Kidney tubule cell (primary cell): ENCODE measurements around the gene PLEKHA5.

Experiments
- DNase-seq: peaks from one replicate; pipeline ENCODE4 v3.0.0-alpha.2; 2018; ENCODE audit warnings: low spot score

PLEKHA5 gene

GRCh38 chr12:19234171-19234704 is 104.7 kb downstream of the PLEKHA5 start:
- no peak for DNase-seq

GRCh38 chr12:19234981-19235871 is 105.7 kb downstream of the PLEKHA5 start:
- peak; percentile 22 for DNase-seq

DNA sequence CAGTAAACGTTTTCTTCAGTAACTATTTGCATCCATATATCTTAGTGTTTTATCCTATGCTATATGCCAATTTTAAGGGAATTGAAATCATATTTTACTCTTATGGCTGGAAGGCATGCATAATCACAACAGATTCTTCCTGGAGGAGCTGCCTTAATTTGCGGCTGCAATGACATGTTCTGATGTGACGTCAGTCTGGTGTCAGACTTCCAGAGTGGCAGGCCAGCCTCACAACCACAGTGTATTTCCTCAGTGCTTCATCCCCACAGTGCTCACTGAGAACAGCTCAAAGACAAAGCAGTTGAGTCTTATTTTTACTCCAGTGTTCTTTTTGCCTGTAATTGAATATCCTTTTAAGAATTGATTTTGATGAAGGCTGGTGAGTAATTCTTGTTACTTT is 107.1 kb downstream of the PLEKHA5 start:
- peak; percentile 48 for DNase-seq

- DNase-seq = no peak
These were observed 109.0 kb downstream of the PLEKHA5 start for GRCh38 chr12:19238540-19238939.

DNA sequence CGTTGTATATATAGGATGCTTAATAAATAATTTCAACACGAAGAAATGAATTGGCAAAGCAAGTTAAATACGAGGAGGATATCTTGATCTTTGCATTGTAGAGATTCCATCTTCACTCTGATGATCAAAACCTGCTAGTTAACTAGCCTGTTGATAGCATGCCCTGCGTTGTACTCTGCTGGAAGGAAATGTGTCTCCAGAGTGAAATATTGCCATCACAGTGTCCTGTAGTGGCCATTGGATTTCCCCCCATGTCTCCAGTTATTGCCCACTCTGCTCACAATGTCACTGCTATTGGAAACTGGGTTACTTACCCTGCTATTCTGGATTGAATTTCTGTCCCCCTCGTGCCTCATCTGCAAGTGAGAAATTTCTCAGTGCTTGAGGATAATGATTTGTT is 109.6 kb downstream of the PLEKHA5 start:
- DNase-seq = no peak

DNA sequence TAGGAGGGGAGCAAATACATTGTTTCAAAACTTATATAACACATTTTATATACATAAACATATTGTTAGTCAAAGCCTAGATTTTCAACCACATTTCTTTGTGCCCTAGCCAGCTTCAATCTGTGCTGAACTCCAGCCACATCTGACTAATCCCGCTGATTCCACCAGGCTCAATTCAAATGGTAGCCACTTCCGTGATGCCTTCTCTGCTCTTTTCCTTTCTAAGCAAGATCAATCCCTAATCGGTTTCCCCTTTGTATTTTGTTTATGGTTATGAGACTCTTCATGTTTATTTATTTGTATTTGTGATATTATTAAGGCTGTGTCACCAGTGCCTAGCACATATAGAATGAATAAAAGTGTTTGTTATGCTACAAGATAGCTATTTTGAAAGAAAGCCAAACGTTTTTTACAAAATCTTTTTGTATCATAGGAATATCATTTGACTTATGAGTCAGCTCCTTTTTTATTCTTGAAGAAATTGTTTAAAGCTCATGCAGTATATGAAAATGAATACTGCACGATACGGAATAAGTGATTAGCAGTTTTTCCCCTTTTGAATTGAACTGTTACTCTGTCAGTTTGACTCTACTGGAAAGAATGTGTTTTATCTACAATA is 110.2 kb downstream of the PLEKHA5 start:
- no peak for DNase-seq

GRCh38 chr12:19242581-19242980 is 113.0 kb downstream of the PLEKHA5 start:
- no peak for DNase-seq

DNA sequence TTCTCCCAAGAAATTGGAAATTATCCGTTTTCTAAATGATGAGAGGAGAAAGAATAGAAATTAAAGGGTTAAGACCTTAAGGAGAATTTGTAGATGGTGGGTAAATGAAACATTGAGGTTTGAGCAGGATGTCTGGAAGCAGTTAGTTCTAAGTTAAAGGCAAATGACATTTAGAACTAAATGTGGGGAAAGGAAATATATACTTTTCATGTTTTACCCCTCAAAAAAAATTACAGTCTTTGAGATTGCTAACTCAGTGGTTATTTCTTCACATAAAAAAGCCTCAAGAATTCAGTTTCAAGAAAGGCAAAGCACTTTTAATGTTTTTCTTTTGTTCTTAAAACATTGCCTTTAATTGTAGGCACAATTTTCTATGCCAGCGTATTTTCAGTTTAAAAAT is 114.0 kb downstream of the PLEKHA5 start:
- DNase-seq = no peak

- DNase-seq = no peak
These were observed 114.8 kb downstream of the PLEKHA5 start for GRCh38 chr12:19244312-19244711.

- no peak for DNase-seq
These were observed 115.6 kb downstream of the PLEKHA5 start for GRCh38 chr12:19245106-19245505.

GRCh38 chr12:19245666-19246065 is 116.1 kb downstream of the PLEKHA5 start:
- DNase-seq = no peak

GRCh38 chr12:19246933-19247332 is 117.4 kb downstream of the PLEKHA5 start:
- DNase-seq = no peak

DNA sequence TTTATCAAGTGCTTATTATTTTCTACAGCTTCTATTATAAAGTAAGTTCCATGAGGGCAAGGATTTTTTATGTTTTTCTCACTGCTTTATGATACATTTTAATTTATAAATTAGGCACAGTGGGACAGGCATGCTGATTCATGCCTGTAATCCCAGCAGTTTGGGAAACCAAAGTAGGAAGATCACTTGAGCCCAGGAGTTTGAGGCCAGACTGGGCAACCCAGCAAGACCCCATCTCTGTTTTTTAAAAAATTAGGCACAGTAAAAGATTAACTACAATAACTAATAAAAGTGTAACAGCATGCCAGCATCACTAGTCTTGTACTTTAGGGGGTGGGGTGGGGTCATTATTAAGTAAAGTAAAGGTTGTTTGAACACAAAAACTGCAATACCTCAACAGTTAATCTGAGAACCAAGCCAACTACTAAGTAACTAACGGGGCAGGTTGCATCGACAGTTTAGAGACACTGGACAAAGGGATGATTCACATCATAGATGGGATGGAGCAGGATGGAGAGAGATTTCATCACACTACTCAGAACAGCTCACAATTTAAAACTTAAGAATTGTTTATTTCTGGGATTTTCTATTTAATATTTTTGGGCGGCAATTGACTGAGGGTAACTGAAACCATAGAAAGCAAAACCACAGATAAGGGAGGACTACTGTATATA is 119.5 kb downstream of the PLEKHA5 start:
- DNase-seq = peak; percentile 45

- DNase-seq = peak; percentile 18
These were observed 122.1 kb downstream of the PLEKHA5 start for GRCh38 chr12:19251481-19252132.

DNA sequence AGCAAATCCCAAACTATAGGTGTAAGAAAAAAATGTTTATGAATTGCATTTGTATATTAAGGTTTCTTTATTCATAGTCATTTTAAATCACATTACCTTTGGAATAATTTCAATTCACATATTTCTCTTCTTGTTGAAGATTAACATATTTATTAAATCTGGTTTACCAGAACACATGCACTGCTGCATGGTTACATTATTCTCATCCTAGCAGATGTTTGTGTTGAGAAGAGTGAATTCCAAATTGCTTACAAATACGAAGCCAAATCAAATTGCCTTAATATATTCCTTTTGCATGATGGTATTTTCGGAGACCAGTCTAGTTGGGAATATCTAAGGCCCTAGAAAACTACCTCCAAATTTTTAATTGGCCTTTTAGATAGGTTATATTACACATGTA is 130.6 kb downstream of the PLEKHA5 start:
- DNase-seq = no peak

DNA sequence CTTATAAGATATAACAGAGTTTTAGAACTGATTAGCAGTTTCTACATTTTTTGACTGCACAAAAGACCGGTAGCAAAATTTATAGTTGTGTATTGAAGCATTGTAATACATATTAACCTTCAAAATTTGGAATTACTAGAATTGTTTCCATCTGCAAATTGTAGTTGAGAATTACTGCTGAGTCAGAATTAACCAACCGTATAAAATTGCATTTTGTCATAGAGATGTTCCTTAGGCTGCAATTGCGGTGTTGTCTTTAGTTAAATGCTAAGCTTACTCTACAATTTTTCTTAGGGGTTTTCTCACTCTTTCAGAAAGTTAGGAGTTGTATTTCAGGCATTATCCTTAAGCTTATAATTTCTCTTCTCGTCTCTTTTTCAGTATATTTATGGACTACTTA is 132.2 kb downstream of the PLEKHA5 start:
- DNase-seq = peak; percentile 44

DNA sequence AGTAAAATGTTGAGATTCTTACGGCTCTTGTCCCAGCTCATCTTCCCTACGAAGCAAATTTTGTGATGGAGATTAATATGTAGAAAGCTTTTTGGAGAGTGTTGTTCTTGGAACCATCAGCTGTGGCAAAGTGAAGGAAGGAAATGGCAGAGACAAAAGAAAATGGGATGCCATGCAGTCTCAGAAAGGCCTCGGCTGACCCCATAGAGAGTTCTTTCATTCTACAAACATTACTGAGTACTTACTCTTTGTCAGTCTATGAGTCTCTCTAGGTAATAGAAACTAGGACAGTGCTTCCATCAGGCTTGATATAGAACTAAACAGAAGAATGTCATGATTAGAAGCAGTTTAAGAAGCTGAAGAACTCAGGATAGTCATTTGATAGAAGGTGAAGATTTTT is 134.1 kb downstream of the PLEKHA5 start:
- DNase-seq = no peak

GRCh38 chr12:19273482-19274330 is 144.2 kb downstream of the PLEKHA5 start:
- DNase-seq = peak; percentile 97

DNA sequence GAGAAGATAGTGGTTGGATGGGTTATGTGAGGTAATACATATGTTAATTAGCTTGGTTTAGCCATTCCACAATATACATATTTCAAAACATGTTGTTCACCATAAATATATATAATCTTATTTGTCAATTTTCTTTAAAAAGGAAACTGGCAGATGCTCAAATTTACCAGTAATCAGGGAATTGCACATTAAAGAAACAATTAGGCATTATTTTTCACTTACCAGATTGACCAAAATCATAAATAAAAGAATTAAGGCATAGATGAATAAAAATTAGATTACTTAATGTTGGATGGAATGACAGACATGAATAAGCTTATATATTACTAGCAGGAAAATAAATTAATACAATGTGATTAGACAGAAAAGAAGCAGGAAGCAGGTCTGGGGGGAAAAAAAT is 147.2 kb downstream of the PLEKHA5 start:
- no peak for DNase-seq

GRCh38 chr12:19277711-19278110 is 148.2 kb downstream of the PLEKHA5 start:
- DNase-seq = no peak

DNA sequence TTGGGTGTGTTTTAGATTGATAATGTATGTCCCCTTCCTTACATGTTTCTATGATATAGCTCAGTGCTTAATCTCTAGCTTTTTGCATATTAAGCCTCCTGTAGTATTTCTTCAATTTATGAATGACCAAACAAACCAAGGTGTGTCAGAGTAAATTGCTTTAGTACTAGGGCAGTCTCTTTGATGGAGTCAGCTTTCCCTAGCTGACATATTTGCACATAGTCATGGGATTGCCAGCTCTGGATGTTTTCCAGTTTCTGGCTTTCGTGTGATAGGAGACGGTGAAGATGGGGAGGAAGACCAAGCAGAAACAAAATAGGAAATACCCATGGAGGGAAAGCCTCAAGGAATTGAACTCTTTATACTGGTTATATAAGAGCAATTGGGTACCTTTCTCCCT is 148.9 kb downstream of the PLEKHA5 start:
- DNase-seq = no peak
